ENCODE results near the gene LMF2. TPM values are rescaled to one million over a fixed set of nuclear protein-coding genes. Genes with fewer than 3 reads are reported as not detected.

Gene LMF2
- polyA plus RNA-seq, 3 donors: 30.3 to 58.1 (median 56.0) TPM

DNA sequence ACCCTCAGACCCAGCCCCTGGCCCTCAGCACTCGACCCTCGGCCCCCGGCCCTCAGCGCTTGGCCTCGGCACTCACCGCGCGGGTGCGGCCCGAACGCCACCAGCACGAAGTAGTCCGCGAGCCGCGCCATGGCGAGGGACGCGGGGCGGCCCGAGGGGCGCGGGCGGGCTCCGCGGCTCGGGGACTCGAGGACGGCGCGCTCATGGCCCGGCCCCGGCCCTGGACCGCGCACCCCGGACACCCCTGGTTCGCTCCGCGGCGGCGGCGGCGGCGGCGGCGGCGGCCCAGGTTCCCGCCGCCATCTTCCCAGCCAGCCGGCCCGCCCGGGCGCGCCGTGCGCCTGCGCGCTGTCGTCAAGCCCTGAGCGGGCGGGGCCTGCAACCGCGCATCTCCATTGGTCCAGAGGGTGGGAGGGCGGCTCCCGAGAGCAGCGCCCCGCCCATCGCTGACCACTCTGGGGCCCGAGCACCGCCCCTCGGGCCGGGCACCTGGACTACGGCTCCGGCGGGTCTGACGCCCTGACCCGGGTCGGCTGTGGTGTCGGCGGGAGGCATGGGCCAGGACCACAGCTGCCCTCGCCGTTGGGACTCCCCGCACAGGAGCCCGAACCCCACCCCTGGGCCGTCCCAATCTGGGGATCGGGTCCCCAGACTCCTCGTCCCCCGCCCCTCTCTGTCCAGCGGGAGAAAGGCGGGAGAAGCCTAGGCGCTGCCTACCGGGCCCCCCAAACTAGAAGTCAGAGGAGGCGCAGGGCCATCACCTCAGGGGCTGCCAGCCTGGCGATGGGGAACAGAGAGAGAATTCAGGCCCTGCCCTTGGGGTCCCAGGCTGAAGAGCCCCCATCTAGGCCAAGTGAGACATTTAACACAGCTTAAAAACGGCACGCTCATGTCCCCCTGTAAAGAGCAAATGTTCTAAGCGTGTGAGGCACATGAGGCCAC, 32.5 kb downstream of the LMF2 start, which contains the start of gene SBF1:
Gene SBF1, minus strand, starts transcription at position 326 of the 942 bp plus-strand sequence. Its CDS starts 195 bp downstream, at position 131.
- peak; percentile 74 to 92 (median 89) for DNase-seq (ENCODE audit: extremely low read depth in 1 of 11, low read depth in 9 of 11, low spot score in 4 of 11)

DNA sequence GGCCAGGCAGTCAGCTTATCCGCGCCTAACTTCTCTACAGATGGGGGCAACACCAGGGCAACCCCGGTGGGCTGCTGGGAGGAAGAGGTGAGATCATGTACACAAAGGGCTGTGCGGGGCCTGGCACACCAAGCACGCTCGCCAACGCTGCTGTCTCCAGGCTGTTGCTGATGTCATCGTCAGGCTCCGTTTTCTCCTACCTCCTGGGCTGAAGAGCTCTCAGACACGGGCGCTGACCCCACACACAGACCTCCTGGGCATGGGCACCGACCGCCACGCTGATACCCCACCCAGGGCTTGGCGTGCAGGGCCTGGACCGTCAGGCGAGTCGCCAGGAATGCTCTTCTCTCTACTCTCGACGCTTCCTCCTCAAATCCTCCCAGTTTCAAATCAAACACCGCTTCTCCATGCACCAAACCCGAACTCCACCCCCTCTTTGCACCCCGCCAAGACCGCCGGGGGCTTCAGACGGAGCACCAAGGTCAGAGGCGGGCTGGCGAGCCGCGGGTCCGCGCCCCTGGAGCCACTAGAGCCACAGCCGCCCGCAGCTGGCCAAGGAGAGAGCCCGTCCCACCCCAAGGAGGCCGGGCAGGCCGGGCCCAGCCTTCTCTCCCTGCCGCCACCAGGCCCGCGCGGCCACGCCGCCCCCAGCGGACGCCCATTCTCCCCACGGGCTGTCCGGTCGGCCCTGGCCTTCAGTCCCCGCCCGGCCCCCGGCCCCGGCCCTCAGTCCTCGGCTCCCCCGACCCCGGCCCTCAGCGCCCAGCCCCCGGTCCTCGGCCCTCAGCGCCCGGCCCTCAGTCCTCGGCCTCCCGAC, 33.4 kb downstream of the LMF2 start:
- no peak for DNase-seq (ENCODE audit: extremely low read depth in 1 of 11, low read depth in 9 of 11, low spot score in 4 of 11)

DNA sequence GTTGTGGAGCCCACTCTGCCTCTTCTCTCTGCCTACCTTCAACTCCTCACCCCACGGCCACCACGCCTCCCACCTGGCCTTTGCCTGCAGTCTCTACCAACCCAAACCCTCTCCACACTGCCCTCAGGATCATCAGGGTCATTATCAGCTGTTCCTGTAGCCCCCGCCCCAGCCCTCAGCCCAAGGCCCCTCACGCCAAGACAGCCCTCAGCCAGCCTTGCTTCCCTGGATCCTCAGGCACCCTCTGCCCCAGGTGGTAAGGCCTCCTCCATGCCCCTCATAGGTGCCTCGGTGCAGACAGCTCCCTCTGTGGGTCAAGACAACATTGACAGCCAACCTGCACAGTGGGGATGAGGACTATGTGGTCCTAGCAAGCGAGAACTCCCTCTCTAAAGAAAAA, 34.4 kb downstream of the LMF2 start:
- no peak for DNase-seq (ENCODE audit: extremely low read depth in 1 of 11, low read depth in 9 of 11, low spot score in 4 of 11)

DNA sequence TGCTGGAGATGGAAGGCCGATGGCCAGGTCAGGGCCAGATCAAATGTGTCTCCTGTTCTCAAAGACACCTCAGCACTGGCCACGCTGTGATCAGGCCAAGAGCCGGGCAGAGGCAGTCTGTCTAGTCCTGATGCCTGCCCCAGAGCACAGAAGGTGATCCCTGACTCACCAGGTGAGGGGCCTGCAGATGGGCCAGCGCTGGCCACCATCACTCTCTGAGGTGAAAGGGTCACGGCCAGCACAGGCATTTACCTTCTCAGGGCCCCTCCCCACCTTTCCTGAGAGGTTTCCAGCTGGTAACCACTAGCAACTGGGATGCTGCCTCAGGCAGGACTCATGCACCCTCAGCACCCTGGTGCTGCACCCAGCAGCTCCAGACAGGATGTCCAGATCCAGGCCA, 35.5 kb downstream of the LMF2 start:
- DNase-seq (ENCODE audit: extremely low read depth in 1 of 11, low read depth in 9 of 11, low spot score in 4 of 11): no peak

DNA sequence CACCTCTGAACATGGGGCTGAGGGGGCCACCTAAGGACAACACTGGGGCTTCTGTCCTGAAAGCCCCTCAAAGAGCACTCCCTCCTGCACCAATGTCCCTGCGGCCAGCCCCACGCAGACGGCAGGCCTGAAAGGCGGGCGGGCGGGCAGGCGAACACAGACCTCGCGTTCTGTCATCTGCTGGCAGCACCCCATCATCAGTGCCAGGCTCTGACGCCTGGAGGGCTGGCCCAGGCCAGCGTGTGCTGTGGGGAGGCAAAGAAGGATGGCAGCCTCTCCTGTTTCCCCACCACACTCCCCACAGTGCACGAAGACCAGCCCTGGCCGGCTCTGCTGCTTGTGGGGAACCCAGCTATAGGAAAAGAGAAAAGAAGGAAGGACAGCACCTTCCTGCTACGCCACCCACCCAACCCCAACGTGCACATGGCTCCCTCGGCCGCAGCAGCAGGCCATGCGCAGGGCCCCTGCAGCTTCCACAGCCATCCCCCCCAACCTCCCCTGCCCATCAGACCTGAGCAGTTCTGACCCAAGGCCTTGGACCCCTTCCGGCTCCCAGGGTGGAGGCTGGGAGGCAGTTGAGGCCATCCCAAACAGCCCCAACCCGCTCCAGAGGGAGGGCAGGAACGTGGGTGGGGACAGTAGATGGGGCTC, 36.2 kb downstream of the LMF2 start:
- no peak for DNase-seq (ENCODE audit: extremely low read depth in 1 of 11, low read depth in 9 of 11, low spot score in 4 of 11)

DNA sequence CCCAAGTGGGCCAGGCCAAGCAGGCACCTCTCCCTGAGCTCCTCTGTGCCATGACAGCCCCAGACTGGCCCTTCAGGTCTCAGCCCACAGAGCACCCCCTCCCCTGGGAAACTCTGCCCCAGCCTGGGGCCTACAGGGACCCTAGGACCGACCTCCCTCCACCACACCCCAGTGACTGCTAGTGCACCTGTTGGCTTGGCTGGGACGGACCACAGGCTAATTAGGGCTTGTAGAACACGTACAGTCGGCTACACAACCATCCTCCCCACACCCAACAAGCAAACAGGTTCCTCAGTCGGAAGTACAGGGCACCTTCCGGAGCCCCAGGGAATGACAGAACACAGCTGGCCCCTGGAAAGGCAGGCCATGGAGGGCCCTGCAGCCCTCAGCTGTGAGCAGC, 37.0 kb downstream of the LMF2 start:
- DNase-seq (ENCODE audit: extremely low read depth in 1 of 11, low read depth in 9 of 11, low spot score in 4 of 11): no peak

DNA sequence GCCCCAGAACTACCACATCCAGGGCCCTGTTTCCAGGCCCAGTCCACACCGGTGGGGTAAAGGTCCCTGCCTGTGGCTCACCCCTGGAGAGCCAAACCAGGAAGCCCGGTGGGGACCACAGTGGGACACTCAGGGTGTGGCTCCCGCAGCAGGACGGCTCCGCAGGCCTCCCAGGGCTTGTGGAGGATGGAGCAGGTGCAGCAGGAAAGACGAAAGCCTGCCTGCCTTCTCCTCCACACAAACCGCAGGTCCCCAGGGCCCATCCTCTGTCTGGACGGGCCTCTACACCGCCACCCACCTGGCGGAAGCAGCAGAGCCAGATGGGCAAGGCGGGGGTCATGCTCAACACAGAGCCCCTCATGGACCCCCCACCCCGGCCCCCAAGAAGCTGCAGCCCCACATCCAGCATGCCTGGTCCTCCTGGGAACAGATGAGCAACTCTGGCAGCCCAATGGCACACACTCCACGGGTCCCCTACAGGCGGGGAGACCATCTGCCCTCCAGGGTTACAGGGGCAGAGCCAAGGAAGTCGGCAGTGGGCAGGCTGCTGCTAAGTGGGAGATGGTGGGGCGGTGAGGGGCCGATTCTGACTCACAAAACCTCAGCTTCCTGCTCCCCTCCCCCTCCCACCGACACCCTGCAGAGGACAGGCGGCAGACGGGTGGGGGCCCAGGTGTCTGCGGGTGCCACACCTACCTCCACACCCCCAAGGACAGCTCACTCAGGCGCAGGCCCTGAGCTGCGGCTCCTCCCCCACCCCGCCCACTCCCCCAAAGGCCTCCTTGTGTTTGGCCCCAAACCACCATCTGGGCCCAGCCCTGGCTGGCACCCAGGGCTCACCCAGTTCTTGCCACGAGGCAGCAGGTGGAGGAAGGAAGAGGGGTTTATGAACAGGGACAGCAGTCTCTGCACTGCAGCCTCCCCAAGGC, 37.9 kb downstream of the LMF2 start:
- DNase-seq (ENCODE audit: extremely low read depth in 1 of 11, low read depth in 9 of 11, low spot score in 4 of 11): no peak

DNA sequence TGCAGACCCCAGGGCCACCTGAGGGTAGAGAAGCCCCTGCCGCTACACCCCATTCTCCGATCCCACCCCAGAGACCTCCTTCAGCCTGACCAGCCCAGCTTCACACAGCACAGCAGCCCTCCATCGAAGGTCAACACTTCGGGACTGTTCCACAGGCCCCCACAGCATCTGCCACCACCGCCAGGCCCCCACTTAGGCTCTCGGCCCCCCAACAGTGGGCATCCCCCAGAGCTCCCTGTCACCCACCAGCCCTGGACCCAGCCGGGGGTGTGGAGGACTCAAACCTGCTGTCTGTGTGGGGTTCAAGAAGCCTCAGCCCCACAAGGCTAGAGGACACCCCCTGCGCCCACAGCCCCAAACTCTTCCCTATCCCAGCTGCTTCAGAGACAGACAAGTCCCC, 38.9 kb downstream of the LMF2 start:
- no peak for DNase-seq (ENCODE audit: extremely low read depth in 1 of 11, low read depth in 9 of 11, low spot score in 4 of 11)

DNA sequence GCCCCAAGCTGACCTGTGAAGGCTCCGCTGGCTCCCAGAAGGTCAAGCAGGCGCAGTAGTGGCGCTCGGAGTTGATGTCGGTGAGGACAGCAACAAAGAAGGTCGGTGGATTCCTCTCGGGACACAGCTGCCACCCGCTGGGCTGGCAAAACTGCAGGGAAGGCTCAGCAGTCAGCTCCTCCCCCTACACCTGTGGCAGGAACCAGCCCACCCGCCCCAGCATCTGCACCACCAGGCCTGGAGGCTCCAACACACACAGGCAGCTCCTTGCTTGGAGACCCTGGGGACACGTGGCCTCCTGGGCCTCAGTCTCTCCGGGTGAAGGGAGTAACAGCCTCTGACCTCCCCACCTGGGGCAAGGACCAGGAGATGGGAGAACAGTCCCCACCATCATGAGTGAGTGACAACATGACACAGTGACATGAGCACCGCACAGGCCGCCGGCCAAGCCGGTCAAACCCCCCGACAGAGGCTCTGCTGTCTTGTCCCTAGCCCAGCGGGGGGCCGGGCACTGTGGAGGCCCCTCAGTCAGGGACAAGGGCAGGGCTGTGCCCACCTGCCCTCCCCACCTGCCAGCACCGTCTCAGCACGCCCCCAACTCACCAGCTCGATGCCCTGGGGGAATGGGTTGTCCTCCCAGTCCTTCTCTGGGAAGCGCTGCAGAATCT, 39.6 kb downstream of the LMF2 start:
- DNase-seq (ENCODE audit: extremely low read depth in 1 of 11, low read depth in 9 of 11, low spot score in 4 of 11): no peak

DNA sequence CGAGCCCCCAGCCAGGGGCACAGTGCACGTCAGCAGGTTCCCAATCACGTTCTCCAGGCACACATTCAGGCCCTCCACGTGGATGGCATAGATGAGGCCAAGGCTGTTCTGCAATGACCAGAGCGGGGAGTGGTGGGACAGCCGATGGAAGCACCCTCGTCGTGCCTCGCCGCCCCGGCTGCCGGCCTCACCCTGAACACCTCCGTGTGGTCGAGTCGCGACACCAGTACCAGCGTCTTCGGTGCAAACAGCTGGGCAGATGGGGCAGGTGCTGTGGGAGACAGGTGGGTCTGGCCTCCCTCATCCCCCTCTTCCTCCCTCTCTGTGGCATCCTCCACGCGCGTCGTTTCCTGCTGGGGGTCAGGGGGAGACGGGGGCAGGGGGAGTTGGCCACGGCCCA, 40.2 kb downstream of the LMF2 start:
- DNase-seq (ENCODE audit: extremely low read depth in 1 of 11, low read depth in 9 of 11, low spot score in 4 of 11): no peak

DNA sequence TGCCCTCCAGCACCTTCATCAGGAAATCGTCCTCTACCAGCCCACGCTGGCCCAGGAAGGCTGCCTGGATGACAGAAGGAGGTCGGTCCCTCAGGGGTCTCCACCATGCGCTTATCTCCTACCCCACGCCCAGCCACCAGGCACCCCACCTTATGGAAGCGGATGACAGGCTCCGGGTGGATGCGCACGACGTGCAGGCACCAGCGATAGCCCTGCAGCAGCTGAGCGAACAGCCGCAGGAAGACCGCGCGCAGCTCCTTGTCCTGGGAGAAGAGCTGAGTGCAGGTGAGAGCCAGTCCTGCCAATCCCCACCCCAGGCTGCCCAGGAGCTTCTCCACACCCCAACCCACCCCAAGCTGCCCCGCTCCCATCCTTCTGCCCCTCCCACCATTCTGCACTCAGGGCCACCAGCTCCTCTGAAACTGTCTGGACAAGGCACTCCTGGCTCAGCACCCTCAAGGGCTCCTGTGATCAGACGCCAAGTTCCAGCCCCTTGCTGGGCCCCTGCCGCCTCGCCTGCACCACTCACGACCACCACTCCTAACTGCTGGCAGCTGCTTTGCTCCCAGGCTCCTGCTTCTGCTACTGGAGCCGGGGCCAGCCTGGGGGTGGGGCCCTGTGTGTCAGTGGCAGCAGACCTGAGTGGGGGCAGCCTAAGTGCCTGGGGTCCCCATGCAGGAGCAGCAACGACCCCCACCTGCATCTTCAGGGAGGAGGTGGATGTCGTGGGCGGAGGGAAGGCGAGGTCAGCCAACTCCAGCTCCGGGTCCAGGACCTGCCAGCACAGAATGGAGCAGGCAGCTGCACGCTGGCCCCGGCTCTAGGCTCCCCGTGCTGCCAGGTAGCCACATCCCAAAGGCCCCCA, 42.2 kb downstream of the LMF2 start:
- DNase-seq (ENCODE audit: extremely low read depth in 1 of 11, low read depth in 9 of 11, low spot score in 4 of 11): no peak

DNA sequence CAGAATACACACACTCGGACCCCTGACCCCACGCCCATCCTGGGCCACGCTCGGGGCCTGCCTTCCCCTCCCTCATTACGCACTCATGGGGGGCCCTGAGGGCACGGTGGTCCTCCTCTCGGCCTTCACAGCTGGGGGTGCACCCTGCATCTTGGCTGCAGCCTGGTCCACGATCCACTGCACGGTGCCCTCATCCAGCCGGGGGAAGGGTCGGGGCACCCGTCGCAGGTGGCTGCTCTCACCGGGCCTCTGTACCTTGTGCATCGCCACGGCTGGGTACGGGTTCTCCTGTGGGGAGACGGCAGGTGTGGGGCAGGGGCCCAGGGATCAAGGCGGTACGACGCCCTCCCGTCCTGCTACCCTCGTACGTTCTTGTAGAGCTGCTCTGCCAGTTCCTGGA, 43.1 kb downstream of the LMF2 start:
- DNase-seq (ENCODE audit: extremely low read depth in 1 of 11, low read depth in 9 of 11, low spot score in 4 of 11): no peak

DNA sequence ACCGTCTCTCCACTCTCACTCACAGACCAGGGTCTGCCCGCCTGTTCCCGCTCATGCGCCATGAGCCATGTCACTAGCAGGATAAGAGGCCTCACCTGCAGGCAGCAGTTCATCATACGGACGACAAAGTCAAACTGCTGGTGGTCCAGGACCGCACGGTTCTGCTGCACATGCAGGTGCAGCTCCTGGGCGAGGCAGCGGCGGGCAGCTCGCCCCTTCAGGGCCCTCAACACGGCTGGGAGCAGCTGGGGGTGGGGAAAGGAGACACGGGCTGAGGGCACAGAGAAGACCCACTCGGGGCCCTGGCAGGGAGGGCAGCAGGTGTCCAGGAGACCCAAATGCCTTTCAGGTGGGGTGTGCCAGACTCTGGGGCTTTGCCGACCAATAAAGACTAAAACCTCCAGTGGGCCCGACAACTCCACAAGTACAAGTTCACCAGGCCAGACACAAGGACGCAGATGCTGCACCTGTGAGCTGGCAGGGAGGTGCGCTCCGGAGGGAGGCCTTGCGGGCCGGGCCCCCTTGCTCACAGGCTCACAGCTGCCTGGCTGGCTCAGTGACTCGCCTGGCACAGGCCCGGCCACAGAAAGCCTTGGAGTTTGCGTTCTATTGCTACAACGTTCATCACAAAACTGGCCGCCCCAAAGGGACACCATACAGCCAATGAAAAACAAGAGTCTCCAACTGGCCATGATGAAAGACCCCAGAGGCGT, 44.2 kb downstream of the LMF2 start:
- no peak for DNase-seq (ENCODE audit: extremely low read depth in 1 of 11, low read depth in 9 of 11, low spot score in 4 of 11)

DNA sequence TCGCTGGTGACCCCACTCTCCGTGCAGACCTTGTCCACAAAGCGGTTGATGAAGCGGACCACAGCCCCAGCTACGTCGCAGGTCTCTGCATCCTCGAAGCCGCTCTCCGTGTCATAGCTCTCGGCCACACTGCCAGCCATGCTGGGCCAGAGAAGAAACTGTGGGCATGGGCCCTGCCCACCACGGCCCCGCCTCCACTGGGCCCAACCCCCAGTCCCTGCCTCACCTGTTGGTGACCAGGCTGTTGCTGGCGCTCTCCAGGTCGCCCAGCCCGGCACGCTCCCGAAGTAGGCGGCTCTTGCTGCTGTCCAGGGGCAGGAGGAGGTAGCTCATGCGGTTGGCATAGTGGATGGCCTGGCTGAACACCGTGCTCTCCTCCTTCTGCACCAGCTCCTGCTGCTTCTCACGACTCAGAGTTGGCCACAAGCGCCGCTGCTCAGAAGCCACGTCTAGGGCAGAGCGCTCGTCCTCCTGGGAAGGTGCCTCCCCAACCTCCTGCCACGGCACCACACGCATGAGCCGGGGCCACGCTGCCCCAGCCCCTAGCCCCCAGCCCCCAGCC, 45.4 kb downstream of the LMF2 start:
- DNase-seq (ENCODE audit: extremely low read depth in 1 of 11, low read depth in 9 of 11, low spot score in 4 of 11): no peak

DNA sequence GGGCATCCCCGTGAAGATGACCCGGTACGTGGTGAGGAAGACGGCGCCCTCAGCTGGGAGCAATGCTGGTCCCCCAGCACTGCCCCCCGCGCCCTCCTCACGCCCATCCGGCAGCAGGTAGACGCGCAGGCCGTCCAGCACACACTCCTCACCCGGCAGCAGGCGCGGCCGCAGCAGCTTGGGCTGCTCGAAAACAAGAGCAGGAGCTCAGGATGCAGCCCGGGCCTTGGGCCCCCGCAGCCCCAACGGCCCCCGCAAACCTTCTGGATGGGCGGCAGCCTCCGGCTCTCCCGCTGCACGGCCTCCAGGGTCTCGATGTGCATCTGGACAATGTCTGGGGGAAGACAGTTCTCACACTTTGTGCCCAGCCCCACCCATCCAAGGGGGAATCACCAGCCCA, 46.0 kb downstream of the LMF2 start:
- no peak for DNase-seq (ENCODE audit: extremely low read depth in 1 of 11, low read depth in 9 of 11, low spot score in 4 of 11)

DNA sequence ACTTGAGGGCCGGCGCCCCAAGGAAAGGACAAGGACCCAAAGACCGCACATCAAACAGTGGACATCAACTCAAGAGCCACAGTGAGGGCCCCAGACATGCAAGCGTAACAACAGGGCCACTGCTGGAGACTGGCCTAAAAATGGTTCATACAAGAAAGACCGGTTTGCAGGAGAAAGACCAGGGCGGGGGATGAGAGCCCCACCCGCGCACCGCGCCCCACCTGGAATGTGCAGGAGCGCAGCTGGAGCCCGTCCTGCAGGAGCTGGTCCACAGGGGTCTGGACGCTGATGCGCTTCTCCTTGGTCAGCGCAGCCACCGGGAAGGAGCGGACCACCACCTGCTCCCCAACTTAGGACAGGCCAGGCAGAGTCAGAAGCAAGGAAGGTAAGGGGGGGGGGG, 46.6 kb downstream of the LMF2 start:
- no peak for DNase-seq (ENCODE audit: extremely low read depth in 1 of 11, low read depth in 9 of 11, low spot score in 4 of 11)
